CD4-positive, alpha-beta memory T cell (primary cell): ENCODE data around the gene POMGNT1. TPM values are rescaled to one million over a fixed set of nuclear protein-coding genes. Genes with fewer than 3 reads are reported as not detected.

Experiments
- CTCF ChIA-PET: fragments of 350-600 bp; sonication (Branson Sonifier 250); formaldehyde crosslinking; loops from one replicate; lab custom pipeline; 2021; ENCODE audit warnings: inconsistent platforms; ENCODE audit not compliant: partially characterized antibody; lab: Charles Lee
- POLR2A ChIA-PET: fragments of 350-600 bp; sonication (Branson Sonifier 250); formaldehyde crosslinking; loops from one replicate; lab custom pipeline; 2021; ENCODE audit not compliant: partially characterized antibody; lab: Charles Lee
- DNase-seq, 5 donors: peaks; one replicate each; pipeline versions ENCODE4 v3.0.0 to v3.0.0-alpha.2; 2020 to 2022; ENCODE audit warnings: mixed read lengths in 1 of 5
- H3K27ac ChIP-seq: one replicate; pipeline ENCODE4 v1.7.0; 2013; ENCODE audit warnings: low read depth, low read length
- H3K27me3 ChIP-seq: 2 replicates; pipeline ENCODE4 v1.7.0; 2013; ENCODE audit warnings: mild to moderate bottlenecking, low read length, moderate library complexity; ENCODE audit not compliant: insufficient read depth
- H3K36me3 ChIP-seq: 2 replicates; pipeline ENCODE4 v1.7.0; 2013; ENCODE audit warnings: mild to moderate bottlenecking, low read length, moderate library complexity; ENCODE audit not compliant: insufficient read depth
- H3K4me1 ChIP-seq: 2 replicates; pipeline ENCODE4 v1.7.0; 2013; ENCODE audit warnings: mild to moderate bottlenecking, low read length, moderate library complexity; ENCODE audit not compliant: insufficient read depth
- H3K4me3 ChIP-seq, 2 donors: one replicate each; pipeline ENCODE4 v1.7.0; 2013; ENCODE audit warnings: low read length in 2 of 2, mild to moderate bottlenecking in 1 of 2
- H3K9me3 ChIP-seq, 2 donors: one replicate each; pipeline ENCODE4 v1.7.0; 2013; ENCODE audit warnings: low read length in 2 of 2, control low read depth in 1 of 2; ENCODE audit not compliant: control insufficient read depth in 1 of 2
- H3K27ac Mint-ChIP-seq, 7 donors: one replicate each; pipeline ENCODE4 v1.8.0; 2020 to 2021; ENCODE audit warnings: mixed read lengths in 7 of 7, mild to moderate bottlenecking in 6 of 7, inconsistent platforms in 3 of 7, moderate library complexity in 3 of 7
- H3K27me3 Mint-ChIP-seq, 2 donors: one replicate each; pipeline ENCODE4 v1.8.0; 2020 to 2021; ENCODE audit warnings: mixed read lengths in 2 of 2
- H3K36me3 Mint-ChIP-seq, 2 donors: one replicate each; pipeline ENCODE4 v1.8.0; 2020 to 2021; ENCODE audit warnings: mixed read lengths in 2 of 2, inconsistent platforms in 1 of 2, mild to moderate bottlenecking in 1 of 2
- H3K4me1 Mint-ChIP-seq, 4 donors: one replicate each; pipeline ENCODE4 v1.8.0; 2020 to 2021; ENCODE audit warnings: mixed read lengths in 4 of 4, mild to moderate bottlenecking in 1 of 4
- H3K4me3 Mint-ChIP-seq, 8 donors: one replicate each; pipeline ENCODE4 v1.8.0; 2020 to 2021; ENCODE audit warnings: mixed read lengths in 8 of 8, mild to moderate bottlenecking in 7 of 8, moderate library complexity in 6 of 8, inconsistent platforms in 3 of 8
- H3K9me3 Mint-ChIP-seq, 8 donors: one replicate each; pipeline ENCODE4 v1.8.0; 2020 to 2021; ENCODE audit warnings: mixed read lengths in 8 of 8, mild to moderate bottlenecking in 5 of 8, inconsistent platforms in 3 of 8, moderate library complexity in 1 of 8
- intact Hi-C: fragments of 100-400 bp; cut with micrococcal nuclease; formaldehyde crosslinking; loops from one replicate; pipeline ENCODE4 v1.15.1; 2023
- polyA plus RNA-seq, 2 donors: library from polyadenylated mRNA; unstranded; fragments of 300-500 nt; fragmentation: Illumina TruSeq; gene quantifications; one replicate each; pipeline ENCODE4 v1.2.3, GENCODE V29; 2021
- total RNA-seq, 2 experiments: library from RNA; stranded (reverse); gene quantifications; one replicate each; pipeline ENCODE4 v1.2.3, GENCODE V29; 2021

POMGNT1 gene
- total and polyA plus RNA-seq, 4 experiments from 2014 or later = 31.7 to 41.4 (median 36.5) TPM

DNA sequence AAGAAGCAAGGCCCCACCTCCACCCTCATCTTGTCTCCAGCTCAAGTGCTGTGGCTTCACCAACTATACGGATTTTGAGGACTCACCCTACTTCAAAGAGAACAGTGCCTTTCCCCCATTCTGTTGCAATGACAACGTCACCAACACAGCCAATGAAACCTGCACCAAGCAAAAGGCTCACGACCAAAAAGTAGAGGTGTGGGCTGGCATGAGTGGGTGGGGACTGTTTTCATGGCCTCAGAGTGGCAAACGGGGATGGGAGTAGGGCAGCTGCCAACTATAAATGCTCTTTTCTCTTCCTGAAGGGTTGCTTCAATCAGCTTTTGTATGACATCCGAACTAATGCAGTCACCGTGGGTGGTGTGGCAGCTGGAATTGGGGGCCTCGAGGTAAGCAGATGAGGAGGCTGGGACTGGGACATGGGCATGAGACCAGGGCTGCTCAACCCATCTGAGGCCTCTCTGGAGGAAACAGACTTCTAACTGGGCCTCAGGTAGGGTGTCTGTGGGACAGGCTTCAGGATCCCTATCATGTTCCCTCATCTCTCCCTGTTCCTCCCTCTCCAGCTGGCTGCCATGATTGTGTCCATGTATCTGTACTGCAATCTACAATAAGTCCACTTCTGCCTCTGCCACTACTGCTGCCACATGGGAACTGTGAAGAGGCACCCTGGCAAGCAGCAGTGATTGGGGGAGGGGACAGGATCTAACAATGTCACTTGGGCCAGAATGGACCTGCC is 13.1 kb downstream of the POMGNT1 start:
- H3K27me3 ChIP-seq = no peaks in the 10 kb centered on the region
- CTCF ChIA-PET = interaction anchor here (10.8 kb wide), 1 partner anchor 149 kb away, joined by 162 read pairs; no protein-coding TSS in a partner anchor
- peaks cover 8% of the 10 kb centered on the region for H3K36me3 ChIP-seq
- Mint-ChIP-seq H3K27me3 (no peaks in the 10 kb centered on the region), H3K4me3 (no peak overlapping the region), H3K4me1 (peaks cover 2 to 12% (median 8%) of the 10 kb centered on the region in 4 donors), H3K36me3 (peaks cover 15 to 19% of the 10 kb centered on the region in 2 donors), H3K9me3 (no peaks in the 10 kb centered on the region), H3K27ac (peak overlapping the region in 2 of 7 donors; percentile 46 to 68)
- intact Hi-C loops = no loop called here
- H3K27ac ChIP-seq = no peak overlapping the region
- H3K4me3 ChIP-seq = no peak overlapping the region
- H3K4me1 ChIP-seq = peaks cover 6% of the 10 kb centered on the region
- H3K9me3 ChIP-seq = no peaks in the 10 kb centered on the region
- POLR2A ChIA-PET = no interaction called here
- peak in 1 of 5 donors; percentile 8 for DNase-seq

DNA sequence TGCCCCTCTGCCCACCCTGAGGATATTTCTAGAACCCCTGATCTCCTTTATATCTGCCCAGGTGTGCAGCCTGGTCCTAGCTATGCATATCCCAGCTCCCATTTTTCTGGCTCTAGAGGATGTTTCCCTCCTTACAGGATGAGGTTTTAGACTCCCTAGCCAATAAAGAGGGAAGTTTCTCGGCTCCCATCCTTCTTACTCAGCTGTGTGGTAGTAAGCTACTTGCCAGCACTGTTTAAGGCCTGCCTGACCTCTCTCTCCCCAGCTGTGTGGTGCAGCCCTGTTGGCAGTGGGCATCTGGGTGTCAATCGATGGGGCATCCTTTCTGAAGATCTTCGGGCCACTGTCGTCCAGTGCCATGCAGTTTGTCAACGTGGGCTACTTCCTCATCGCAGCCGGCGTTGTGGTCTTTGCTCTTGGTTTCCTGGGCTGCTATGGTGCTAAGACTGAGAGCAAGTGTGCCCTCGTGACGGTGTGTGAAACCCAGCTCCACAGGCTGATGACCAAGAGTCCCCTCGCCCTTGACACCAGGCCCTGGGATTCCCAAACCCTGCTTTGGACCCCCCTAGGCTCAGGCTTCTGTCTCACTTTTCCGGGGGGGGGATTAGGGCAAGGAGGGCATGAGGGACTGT is 14.2 kb downstream of the POMGNT1 start:
- H3K36me3 Mint-ChIP-seq = peaks cover 10 to 13% of the 10 kb centered on the region in 2 donors

GRCh38 chr1:46183079-46183847 is 15.0 kb downstream of the POMGNT1 start:
- CTCF ChIA-PET = interaction anchor here (1.2 to 10.8 kb wide), 5 partner anchors 12 to 147 kb away, joined by 4 to 162 read pairs (median 13); no protein-coding TSS in a partner anchor
- Histone ChIP-seq H3K4me1 (peaks cover 6% of the 10 kb centered on the region), H3K4me3 (no peak overlapping the region), H3K27me3 (no peaks in the 10 kb centered on the region), H3K36me3 (peaks cover under 1% of the 10 kb centered on the region), H3K27ac (no peak overlapping the region), H3K9me3 (no peaks in the 10 kb centered on the region)
- no peak overlapping the region for H3K4me3 Mint-ChIP-seq
- H3K4me1 Mint-ChIP-seq = peaks cover 2 to 12% (median 8%) of the 10 kb centered on the region in 4 donors
- peaks cover 8% of the 10 kb centered on the region in 2 donors for H3K36me3 Mint-ChIP-seq
- POLR2A ChIA-PET = interaction anchor here (1.3 to 1.4 kb wide), 2 partner anchors 8 to 150 kb away, joined by 3 to 4 read pairs; partner anchors contain the start of gene TSPAN1
- intact Hi-C loops = no loop called here
- DNase-seq = no peak
- H3K27ac Mint-ChIP-seq = peak overlapping the region in 1 of 7 donors; percentile 47
- no peaks in the 10 kb centered on the region for H3K9me3 Mint-ChIP-seq
- no peaks in the 10 kb centered on the region for H3K27me3 Mint-ChIP-seq

More for the DNA sequence above, 14.2 kb downstream of the POMGNT1 start:
- no peak overlapping the region for H3K4me3 Mint-ChIP-seq
- Histone ChIP-seq H3K27ac (no peak overlapping the region), H3K9me3 (no peaks in the 10 kb centered on the region), H3K4me3 (no peak overlapping the region), H3K36me3 (peaks cover 8% of the 10 kb centered on the region), H3K27me3 (no peaks in the 10 kb centered on the region), H3K4me1 (peaks cover 6% of the 10 kb centered on the region)
- no peak for DNase-seq
- no peaks in the 10 kb centered on the region for H3K27me3 Mint-ChIP-seq
- CTCF ChIA-PET = interaction anchor here (1.2 to 10.8 kb wide), 4 partner anchors 12 to 148 kb away, joined by 4 to 162 read pairs (median 12); no protein-coding TSS in a partner anchor
- no peaks in the 10 kb centered on the region for H3K9me3 Mint-ChIP-seq
- POLR2A ChIA-PET = interaction anchor here (1.3 to 1.4 kb wide), 2 partner anchors 9 to 150 kb away, joined by 3 to 4 read pairs; partner anchors contain the start of gene TSPAN1
- no peak overlapping the region for H3K27ac Mint-ChIP-seq
- H3K4me1 Mint-ChIP-seq = peaks cover 2 to 12% (median 8%) of the 10 kb centered on the region in 4 donors
- intact Hi-C loops = no loop called here

- ChIA-PET POLR2A (no interaction called here), CTCF (interaction anchor here (1.1 to 10.8 kb wide), 10 partner anchors 11 to 155 kb away, joined by 3 to 162 read pairs (median 6); no protein-coding TSS in a partner anchor)
- Mint-ChIP-seq H3K36me3 (no peaks in the 10 kb centered on the region), H3K27me3 (no peaks in the 10 kb centered on the region), H3K4me1 (peaks cover 2 to 12% (median 8%) of the 10 kb centered on the region in 4 donors), H3K4me3 (no peak overlapping the region), H3K9me3 (no peaks in the 10 kb centered on the region), H3K27ac (peak overlapping the region in 3 of 7 donors; percentile 20 to 37 (median 32))
- Histone ChIP-seq H3K27ac (no peak overlapping the region), H3K4me1 (peaks cover 6% of the 10 kb centered on the region), H3K4me3 (no peak overlapping the region), H3K27me3 (no peaks in the 10 kb centered on the region), H3K36me3 (no peaks in the 10 kb centered on the region), H3K9me3 (no peaks in the 10 kb centered on the region)
- DNase-seq = no peak
- intact Hi-C loops = no loop called here
These were observed 16.6 kb downstream of the POMGNT1 start for GRCh38 chr1:46181343-46182260.

DNA sequence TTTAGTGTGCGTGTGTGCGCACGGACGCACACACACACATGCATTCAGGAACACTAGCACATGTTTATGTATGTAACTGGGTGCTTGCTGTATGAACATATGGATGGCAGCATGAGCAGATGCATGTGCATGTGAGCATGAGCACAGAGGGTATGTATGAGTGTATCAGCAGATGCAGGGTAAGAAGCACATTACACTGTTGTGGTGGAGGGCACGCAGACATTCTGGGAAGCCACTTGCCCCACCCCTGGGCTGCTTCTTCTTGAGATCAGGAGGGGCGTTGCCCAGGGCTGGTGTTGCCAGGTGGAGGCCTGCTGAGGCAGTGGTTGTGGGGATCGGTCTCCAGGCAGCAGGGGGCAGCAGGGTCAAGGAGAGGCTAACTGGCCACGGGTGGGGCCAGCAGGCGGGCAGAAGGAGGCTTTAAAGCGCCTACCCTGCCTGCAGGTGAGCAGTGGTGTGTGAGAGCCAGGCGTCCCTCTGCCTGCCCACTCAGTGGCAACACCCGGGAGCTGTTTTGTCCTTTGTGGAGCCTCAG is 18.1 kb downstream of the POMGNT1 start:
- no peaks in the 10 kb centered on the region for H3K9me3 ChIP-seq
- ChIA-PET POLR2A (no interaction called here), CTCF (interaction anchor here (0.6 to 10.8 kb wide), 5 partner anchors 12 to 144 kb away, joined by 3 to 162 read pairs (median 6); no protein-coding TSS in a partner anchor)
- no peak overlapping the region for H3K27ac ChIP-seq
- peaks cover 4% of the 10 kb centered on the region for H3K4me1 ChIP-seq
- peaks cover 1 to 8% (median 6%) of the 10 kb centered on the region in 4 donors for H3K4me1 Mint-ChIP-seq
- no peaks in the 10 kb centered on the region for H3K9me3 Mint-ChIP-seq
- H3K4me3 Mint-ChIP-seq = no peak overlapping the region
- intact Hi-C loops = no loop called here
- no peak overlapping the region for H3K27ac Mint-ChIP-seq
- H3K27me3 ChIP-seq = no peaks in the 10 kb centered on the region
- no peak for DNase-seq
- no peaks in the 10 kb centered on the region for H3K27me3 Mint-ChIP-seq
- no peaks in the 10 kb centered on the region for H3K36me3 Mint-ChIP-seq
- no peaks in the 10 kb centered on the region for H3K36me3 ChIP-seq
- no peak overlapping the region for H3K4me3 ChIP-seq
